ENCODE data around the gene C4BPB.
"Not testable (repeated sequence)": the region's sequence is repeated elsewhere in the genome, so short reads cannot be mapped to it uniquely, and the experiment has no call there.

C4BPB gene, protein sequence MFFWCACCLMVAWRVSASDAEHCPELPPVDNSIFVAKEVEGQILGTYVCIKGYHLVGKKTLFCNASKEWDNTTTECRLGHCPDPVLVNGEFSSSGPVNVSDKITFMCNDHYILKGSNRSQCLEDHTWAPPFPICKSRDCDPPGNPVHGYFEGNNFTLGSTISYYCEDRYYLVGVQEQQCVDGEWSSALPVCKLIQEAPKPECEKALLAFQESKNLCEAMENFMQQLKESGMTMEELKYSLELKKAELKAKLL

GRCh38 chr1:207088701-207089626, at the start of gene C4BPB:
Gene C4BPB, plus strand, starts transcription at chr1:207088860. Its CDS starts 672 bp downstream, at chr1:207089532.
- DNase-seq (ENCODE audit: low read depth), result no peak

GRCh38 chr1:207039380-207040180, 49.1 kb upstream of the C4BPB start:
- DNase-seq (ENCODE audit: low read depth), result no peak

DNA sequence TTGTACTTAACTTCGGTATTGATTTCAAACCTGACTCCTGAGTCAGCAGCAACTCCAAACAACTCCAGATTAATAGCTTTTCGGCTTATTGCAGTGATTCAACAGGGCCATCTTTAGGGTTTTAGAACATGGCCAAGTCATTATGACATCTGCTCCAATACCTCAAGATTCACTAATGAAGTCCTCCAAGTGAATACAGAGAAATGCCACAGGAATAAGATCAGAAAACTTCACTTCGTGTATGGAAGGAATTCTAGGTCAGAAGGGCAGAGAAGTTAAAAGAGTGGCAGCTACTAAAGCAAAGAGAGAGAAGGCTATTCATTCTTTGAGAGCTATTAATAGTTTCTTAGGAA, 48.5 kb upstream of the C4BPB start:
- DNase-seq (ENCODE audit: low read depth), result no peak

GRCh38 chr1:207041397-207041796, 47.3 kb upstream of the C4BPB start:
- DNase-seq (ENCODE audit: low read depth), result not testable (repeated sequence)

- no peak for DNase-seq (ENCODE audit: low read depth)
Observed at GRCh38 chr1:207045453-207045852, 43.2 kb upstream of the C4BPB start.

DNA sequence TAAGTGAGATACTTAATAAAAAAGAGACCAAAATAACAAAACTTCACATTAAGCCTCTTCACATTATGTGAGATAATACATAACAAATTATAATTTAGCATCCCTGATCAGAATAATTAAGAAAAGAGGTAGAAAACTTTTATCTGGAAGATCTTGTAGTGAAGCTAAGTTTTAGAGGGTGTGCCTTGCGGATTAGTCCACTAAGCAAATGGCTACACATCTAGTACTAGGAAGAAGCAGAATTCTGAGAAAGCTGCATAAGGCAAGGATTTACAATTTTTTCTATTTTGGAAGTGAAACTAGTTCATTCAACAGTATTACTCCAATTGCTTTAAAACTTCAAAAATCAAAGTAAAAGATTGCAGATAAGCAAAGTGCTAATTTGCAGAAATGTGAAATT, 41.2 kb upstream of the C4BPB start:
- no peak for DNase-seq (ENCODE audit: low read depth)

GRCh38 chr1:207048041-207048440, 40.6 kb upstream of the C4BPB start:
- DNase-seq (ENCODE audit: low read depth), result no peak

- no peak for DNase-seq (ENCODE audit: low read depth)
Observed at GRCh38 chr1:207049054-207049453, 39.6 kb upstream of the C4BPB start.

- no peak for DNase-seq (ENCODE audit: low read depth)
Observed at GRCh38 chr1:207049514-207049913, 39.1 kb upstream of the C4BPB start.

DNA sequence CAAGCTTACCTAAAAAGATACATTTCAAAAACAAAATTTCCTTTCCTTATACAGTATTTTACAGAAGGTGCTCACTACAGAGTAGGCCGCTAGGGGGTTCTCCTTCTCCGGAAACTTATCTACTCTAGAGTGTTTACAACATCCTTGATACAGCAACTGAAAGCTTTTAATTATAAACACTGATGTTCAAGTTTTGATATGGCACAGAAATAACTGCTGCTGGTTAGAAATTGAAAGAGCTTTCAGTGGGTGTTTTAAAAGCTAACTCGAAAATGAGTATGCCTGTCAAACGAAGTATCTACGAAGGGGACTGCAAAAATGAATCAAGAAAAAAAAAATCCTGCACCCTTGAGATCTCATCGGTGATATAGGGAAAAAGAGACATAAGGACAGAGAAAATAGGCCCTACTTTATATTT, 38.7 kb upstream of the C4BPB start:
- DNase-seq (ENCODE audit: low read depth), result peak; percentile 67

- peak; percentile 89 for DNase-seq (ENCODE audit: low read depth)
Observed at GRCh38 chr1:207050480-207051190, 38.0 kb upstream of the C4BPB start.

DNA sequence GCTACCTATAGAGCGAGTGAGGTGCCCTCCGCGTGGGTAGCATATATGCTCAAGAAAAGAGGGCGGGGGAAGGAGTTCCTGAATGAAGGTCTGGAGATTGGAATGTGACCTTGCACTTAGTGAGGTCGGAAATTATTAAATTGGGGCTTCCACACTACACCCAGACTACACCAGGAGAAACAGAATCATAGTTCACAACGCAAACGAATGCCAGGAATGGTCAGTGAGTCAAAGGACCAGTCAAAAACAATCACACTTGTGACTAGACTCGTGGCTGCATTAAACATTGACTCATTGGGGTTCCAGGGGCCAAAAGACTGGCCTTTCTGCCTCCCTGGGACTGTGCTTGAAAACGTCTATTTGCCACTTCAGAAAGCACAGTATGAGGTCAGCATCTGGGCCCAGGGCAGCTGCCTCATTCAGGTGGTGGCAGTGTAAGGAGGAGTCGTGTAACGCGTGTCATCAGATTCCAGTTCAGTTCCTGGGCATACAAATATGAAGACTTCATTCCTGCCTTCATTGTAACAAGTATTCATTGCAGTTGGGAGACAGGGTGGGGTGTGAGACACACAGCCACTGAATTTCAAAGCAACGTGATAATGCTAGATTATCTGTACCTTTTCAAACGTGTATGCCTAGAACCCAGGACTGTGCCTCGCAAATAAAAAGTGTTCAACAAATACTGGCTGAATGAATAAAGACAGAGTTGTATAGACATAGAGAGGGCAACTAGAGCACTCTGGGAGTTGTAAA, 37.3 kb upstream of the C4BPB start, which contains the start of gene YOD1:
Gene YOD1, minus strand, starts transcription at position 18 of the 753 bp plus-strand sequence. CDS start 178 bp downstream, outside the sequence.
- peak; percentile 77 for DNase-seq (ENCODE audit: low read depth)

- peak; percentile 93 for DNase-seq (ENCODE audit: low read depth)
Observed at GRCh38 chr1:207052911-207053769, 35.5 kb upstream of the C4BPB start, which contains the start of gene PFKFB2. Gene PFKFB2, plus strand, starts transcription at chr1:207053275. Its CDS starts 1,443 bp downstream, at chr1:207054718.

DNA sequence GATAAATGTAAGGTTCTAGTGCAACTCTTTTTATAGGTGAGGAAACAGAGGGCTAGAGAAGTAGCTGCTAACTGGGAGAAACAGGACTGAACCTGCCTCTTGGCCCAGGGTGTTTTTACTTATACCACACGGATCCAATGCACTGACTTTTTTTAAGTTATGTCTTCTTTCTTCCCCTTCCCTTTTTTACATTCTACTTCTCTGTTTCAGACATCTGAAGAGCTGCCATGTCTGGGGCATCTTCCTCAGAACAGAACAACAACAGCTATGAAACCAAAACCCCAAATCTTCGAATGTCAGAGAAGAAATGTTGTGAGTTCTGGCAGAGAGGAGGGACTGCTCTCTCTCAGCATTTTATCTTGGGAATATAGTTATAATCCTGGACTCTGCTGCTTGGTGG, 34.2 kb upstream of the C4BPB start:
- no peak for DNase-seq (ENCODE audit: low read depth)

GRCh38 chr1:207055386-207056001, 33.2 kb upstream of the C4BPB start:
- no peak for DNase-seq (ENCODE audit: low read depth)

GRCh38 chr1:207056673-207057072, 32.0 kb upstream of the C4BPB start:
- DNase-seq (ENCODE audit: low read depth), result no peak

GRCh38 chr1:207058252-207058651, 30.4 kb upstream of the C4BPB start:
- DNase-seq (ENCODE audit: low read depth), result no peak

DNA sequence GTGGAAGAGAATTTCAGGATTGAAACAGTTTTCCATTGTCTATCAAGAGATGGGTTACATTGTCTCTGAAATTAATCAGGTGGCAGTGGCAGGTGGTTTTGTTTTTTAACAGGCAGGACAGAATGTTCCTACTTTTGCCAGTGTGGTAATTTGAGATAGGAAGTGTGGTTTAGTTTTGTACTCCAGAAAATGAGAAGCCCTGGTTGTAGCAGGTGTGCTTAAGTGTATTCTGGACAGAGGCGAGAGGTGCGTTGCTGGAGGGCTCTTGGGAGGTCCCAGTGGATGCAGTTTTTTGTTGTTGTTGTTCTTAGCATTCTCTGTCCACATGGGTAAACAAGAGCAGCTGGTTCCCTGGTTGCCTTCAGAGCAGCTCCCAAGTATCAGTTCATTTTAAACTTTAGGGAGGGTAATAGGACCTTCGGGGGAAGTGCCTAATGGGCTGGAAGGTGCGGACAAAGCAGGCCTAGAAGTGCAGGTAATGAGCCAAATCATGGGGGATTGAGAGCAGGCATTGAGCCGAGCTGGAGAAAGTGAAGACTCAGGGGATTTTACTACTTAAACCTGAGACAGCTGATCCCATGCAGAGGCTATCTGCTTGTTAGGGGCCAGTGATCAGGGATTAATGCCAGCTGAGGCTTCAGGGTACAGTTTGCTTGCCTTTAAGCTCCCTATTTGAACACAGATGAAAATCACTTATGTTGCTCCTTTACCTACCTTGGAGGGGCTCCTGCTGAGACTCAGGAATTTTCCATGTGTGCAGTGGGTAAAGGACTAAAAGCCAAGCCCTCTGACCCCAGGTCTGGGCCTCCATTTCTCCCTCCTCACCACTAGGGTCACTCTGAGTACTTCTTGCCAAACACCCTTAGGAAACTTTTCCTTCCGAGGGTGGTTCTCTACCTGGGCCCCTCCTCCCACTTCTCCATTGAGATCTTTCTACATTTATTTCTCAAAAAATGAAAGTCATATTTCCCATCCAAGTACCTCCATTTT, 29.5 kb upstream of the C4BPB start:
- no peak for DNase-seq (ENCODE audit: low read depth)

Data from iris pigment epithelial cell (primary cell).